Measurements from ENCODE around the gene LPP.

DNA sequence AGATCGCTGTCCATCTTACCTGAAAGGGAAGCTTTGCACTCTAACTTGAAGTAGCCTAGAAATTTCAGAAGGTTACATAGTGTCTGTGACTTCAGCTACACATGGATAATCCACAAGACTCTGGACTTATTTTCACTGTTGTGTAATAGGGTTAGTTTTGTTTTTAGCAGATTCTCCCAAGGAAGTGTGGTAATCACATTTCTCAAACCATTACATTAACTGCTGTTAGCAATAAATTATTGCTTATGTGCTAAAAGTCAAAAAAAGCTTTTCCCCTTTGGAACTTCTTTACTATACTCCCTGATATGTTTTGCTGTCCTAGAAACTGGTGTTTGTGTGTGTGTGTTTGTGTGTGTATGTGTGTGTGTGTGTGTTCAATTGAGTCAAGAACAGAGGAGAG, 666.0 kb downstream of the LPP start:
- no peak for TF ChIP-seq POLR2A (IDR thresholded peaks at IDR 0.05; ENCODE audit: low read depth, low read length)
- TF ChIP-seq TAF1 (IDR thresholded peaks at IDR 0.05; ENCODE audit: low read depth, low read length) = no peak
- TF ChIP-seq POLR2AphosphoS5 (IDR thresholded peaks at IDR 0.05; ENCODE audit: low read depth, low read length) = no peak

Measured in GM12891 (cell line).